Stimulated activated naive CD8-positive, alpha-beta T cell treated with anti-CD3 and anti-CD28 coated beads, Interleukin-15, Interleukin-2, amounts not matched to agents 100 ng/mL and 50 ng/mL, for 24 hours (primary cell): ENCODE results near the gene COL4A2.

Experiments
- H3K27ac Mint-ChIP-seq: one replicate; pipeline ENCODE4 v1.8.0; 2021; ENCODE audit warnings: mild to moderate bottlenecking, mixed read lengths
- H3K27me3 Mint-ChIP-seq: one replicate; pipeline ENCODE4 v1.8.0; 2021; ENCODE audit warnings: mixed read lengths
- H3K36me3 Mint-ChIP-seq: one replicate; pipeline ENCODE4 v1.8.0; 2021; ENCODE audit warnings: low read depth, mixed read lengths
- H3K4me1 Mint-ChIP-seq: one replicate; pipeline ENCODE4 v1.8.0; 2021; ENCODE audit warnings: low read depth, mixed read lengths
- H3K4me3 Mint-ChIP-seq: one replicate; pipeline ENCODE4 v1.8.0; 2021; ENCODE audit warnings: mild to moderate bottlenecking, mixed read lengths
- H3K9me3 Mint-ChIP-seq: one replicate; pipeline ENCODE4 v1.8.0; 2021; ENCODE audit warnings: mixed read lengths

COL4A2 gene

GRCh38 chr13:110517505-110518225 lies 210.6 kb downstream of the COL4A2 start:
- Mint-ChIP-seq H3K27ac (no peak overlapping the region), H3K4me1 (no peaks in the 10 kb centered on the region), H3K27me3 (peaks cover 4% of the 10 kb centered on the region), H3K4me3 (no peak overlapping the region), H3K36me3 (no peaks in the 10 kb centered on the region), H3K9me3 (no peaks in the 10 kb centered on the region)

DNA sequence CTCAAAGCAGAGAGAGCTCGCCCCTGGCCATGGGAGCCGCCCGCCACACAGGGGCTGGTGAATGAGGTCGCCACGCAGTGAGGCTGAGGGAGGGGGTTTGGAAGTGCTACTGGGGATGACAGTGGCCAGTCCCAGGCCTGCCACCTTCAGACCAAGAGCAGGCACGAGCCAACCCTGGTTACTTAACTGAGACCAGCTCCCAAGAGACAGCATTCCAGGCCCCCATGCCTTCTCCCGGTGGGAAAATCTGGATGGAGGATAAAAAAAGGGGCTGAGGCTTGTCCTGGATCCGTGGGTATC lies 211.1 kb downstream of the COL4A2 start:
- no peak overlapping the region for H3K4me3 Mint-ChIP-seq
- no peaks in the 10 kb centered on the region for H3K4me1 Mint-ChIP-seq
- no peaks in the 10 kb centered on the region for H3K36me3 Mint-ChIP-seq
- no peak overlapping the region for H3K27ac Mint-ChIP-seq
- H3K27me3 Mint-ChIP-seq, result peaks cover 4% of the 10 kb centered on the region
- H3K9me3 Mint-ChIP-seq, result no peaks in the 10 kb centered on the region

- no peak overlapping the region for H3K27ac Mint-ChIP-seq
- no peaks in the 10 kb centered on the region for H3K4me1 Mint-ChIP-seq
- peaks cover 4% of the 10 kb centered on the region for H3K27me3 Mint-ChIP-seq
- H3K4me3 Mint-ChIP-seq, result no peak overlapping the region
- no peaks in the 10 kb centered on the region for H3K9me3 Mint-ChIP-seq
- H3K36me3 Mint-ChIP-seq, result no peaks in the 10 kb centered on the region
Measured at GRCh38 chr13:110518571-110518970, 211.5 kb downstream of the COL4A2 start.

- H3K9me3 Mint-ChIP-seq, result no peaks in the 10 kb centered on the region
Measured at GRCh38 chr13:110519046-110519445, 212.0 kb downstream of the COL4A2 start.

DNA sequence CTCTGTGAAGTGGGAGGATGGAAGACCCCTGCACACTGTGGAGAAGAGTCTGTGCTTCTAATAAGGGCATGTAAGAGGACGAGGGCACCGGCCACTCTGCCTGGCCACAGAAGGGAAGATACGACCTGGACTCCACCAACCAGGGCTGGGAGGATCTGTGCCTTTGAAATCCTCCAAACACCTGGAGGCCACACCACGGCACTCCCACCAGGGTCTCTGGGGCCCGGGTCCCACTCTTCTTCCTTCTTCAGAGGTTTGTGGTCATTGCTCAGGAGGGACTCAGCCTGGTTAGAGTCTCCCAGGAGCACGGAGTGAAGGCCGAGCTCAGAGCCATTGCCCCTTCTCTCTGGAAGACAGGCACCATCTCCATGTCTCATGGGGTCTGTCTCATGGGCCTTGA lies 212.4 kb downstream of the COL4A2 start:
- peaks cover 6% of the 10 kb centered on the region for H3K4me1 Mint-ChIP-seq
- H3K27ac Mint-ChIP-seq, result no peak overlapping the region
- no peak overlapping the region for H3K4me3 Mint-ChIP-seq
- peaks cover 4% of the 10 kb centered on the region for H3K27me3 Mint-ChIP-seq
- H3K36me3 Mint-ChIP-seq, result no peaks in the 10 kb centered on the region
- no peaks in the 10 kb centered on the region for H3K9me3 Mint-ChIP-seq

More at GRCh38 chr13:110519046-110519445, 212.0 kb downstream of the COL4A2 start:
- Mint-ChIP-seq H3K4me1 (peaks cover 1% of the 10 kb centered on the region), H3K27me3 (peaks cover 4% of the 10 kb centered on the region), H3K27ac (no peak overlapping the region), H3K4me3 (no peak overlapping the region), H3K36me3 (no peaks in the 10 kb centered on the region)

GRCh38 chr13:110520431-110521295 lies 213.6 kb downstream of the COL4A2 start:
- Mint-ChIP-seq H3K4me1 (peaks cover 18% of the 10 kb centered on the region), H3K9me3 (no peaks in the 10 kb centered on the region), H3K27ac (no peak overlapping the region), H3K36me3 (no peaks in the 10 kb centered on the region), H3K4me3 (no peak overlapping the region), H3K27me3 (peaks cover 4% of the 10 kb centered on the region)

DNA sequence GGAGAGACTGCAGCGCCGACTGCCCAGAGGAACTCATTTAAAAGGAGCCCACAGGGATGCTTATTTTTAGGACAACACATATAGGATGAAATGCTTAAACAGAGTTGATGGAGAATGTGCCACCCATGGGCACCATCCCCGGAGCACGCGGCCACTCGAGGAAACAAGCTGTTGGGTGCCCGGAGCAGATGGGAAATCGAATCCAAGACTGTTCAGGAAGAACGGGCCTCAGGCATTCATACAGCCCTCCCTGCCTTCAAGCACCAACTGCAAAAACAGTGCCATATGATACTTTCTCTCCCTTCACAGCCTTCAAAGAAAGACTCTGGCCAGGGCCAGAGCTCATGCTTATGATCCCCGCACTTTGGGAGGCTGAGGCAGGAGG lies 214.2 kb downstream of the COL4A2 start:
- Mint-ChIP-seq H3K9me3 (no peaks in the 10 kb centered on the region), H3K4me1 (peaks cover 24% of the 10 kb centered on the region), H3K27me3 (no peaks in the 10 kb centered on the region), H3K4me3 (no peak overlapping the region), H3K36me3 (no peaks in the 10 kb centered on the region), H3K27ac (no peak overlapping the region)

DNA sequence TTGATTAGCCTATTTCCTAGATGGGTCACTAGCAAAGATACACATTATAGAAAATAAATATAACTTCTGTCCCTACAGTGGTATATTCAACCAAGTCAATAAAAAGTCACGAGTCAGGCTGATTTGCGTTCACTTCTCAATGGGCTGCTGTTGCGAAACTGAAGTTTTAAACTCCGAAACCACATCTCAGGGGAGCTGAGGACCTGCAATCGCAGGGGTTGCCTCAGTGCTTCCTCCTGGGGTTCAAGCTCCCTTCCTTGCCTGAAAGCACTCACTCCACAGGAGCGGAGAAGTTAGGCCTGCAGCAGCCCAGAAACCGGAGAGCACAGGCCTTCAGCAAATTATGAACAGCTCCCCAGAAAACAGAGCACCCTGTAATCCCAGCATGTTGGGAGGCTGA lies 214.9 kb downstream of the COL4A2 start:
- no peaks in the 10 kb centered on the region for H3K36me3 Mint-ChIP-seq
- no peak overlapping the region for H3K27ac Mint-ChIP-seq
- H3K27me3 Mint-ChIP-seq, result no peaks in the 10 kb centered on the region
- H3K9me3 Mint-ChIP-seq, result no peaks in the 10 kb centered on the region
- peaks cover 28% of the 10 kb centered on the region for H3K4me1 Mint-ChIP-seq
- H3K4me3 Mint-ChIP-seq, result no peak overlapping the region

GRCh38 chr13:110522721-110523120 lies 215.6 kb downstream of the COL4A2 start:
- Mint-ChIP-seq H3K4me3 (no peak overlapping the region), H3K4me1 (peaks cover 28% of the 10 kb centered on the region), H3K36me3 (no peaks in the 10 kb centered on the region), H3K9me3 (no peaks in the 10 kb centered on the region), H3K27ac (no peak overlapping the region), H3K27me3 (no peaks in the 10 kb centered on the region)

DNA sequence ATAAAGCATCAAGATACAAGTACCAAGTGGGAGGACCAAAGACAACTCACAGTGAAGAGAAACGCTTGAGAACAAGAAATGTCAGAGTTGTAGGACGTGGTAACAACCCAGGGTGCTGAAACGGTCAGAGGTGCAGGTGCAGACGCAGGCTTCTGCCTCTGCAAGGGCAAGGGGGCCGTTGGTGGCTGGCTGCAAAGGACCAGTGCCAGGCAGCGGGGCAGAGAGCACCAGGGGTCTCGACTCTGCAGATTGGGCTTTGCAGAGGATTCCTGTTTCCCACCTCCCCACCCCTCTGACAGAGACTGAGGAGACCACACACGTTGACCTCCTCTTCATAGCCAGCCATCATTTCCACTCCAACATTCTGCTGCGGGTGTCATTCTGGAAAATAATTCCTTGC lies 216.1 kb downstream of the COL4A2 start:
- H3K36me3 Mint-ChIP-seq, result no peaks in the 10 kb centered on the region
- peaks cover 28% of the 10 kb centered on the region for H3K4me1 Mint-ChIP-seq
- H3K4me3 Mint-ChIP-seq, result no peak overlapping the region
- no peaks in the 10 kb centered on the region for H3K9me3 Mint-ChIP-seq
- no peak overlapping the region for H3K27ac Mint-ChIP-seq
- H3K27me3 Mint-ChIP-seq, result no peaks in the 10 kb centered on the region

DNA sequence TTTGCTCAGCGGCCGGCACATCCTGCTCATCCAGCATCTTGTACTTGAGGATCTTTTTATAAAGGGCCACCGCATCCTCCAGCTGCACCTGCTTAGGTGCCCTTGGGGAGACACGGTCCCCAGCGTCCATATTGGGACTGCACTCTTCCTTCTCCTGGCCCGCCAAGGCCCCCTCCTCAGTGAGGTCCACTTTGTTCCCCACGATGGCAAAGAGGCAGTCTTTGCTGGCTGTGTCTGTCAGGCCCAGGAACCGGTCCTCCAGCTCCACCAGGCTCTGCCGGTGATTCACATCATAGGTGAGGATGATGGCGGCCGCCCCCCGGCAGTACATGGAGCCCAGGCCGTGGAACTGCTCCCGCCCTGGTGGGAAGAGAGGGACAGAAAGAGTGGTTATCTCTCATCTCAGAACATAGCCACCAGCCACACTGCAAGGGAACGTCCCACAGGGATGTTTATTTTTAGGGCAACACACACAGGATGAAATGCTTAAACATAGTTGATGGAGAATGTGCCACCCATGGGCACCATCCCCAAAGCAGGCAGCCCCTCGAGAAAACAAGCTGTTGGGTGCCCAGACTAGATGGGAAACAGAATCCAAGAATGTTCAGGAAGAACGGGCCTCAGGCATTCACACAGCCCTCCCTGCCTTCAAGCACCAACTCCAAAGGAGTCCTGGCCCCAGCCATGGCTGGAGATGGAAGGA lies 216.9 kb downstream of the COL4A2 start:
- Mint-ChIP-seq H3K4me1 (peaks cover 28% of the 10 kb centered on the region), H3K27me3 (no peaks in the 10 kb centered on the region), H3K27ac (no peak overlapping the region), H3K9me3 (no peaks in the 10 kb centered on the region), H3K36me3 (no peaks in the 10 kb centered on the region), H3K4me3 (no peak overlapping the region)

GRCh38 chr13:110524541-110525257 lies 217.6 kb downstream of the COL4A2 start:
- Mint-ChIP-seq H3K27ac (no peak overlapping the region), H3K36me3 (no peaks in the 10 kb centered on the region), H3K4me1 (peaks cover 28% of the 10 kb centered on the region), H3K4me3 (no peak overlapping the region), H3K9me3 (no peaks in the 10 kb centered on the region), H3K27me3 (no peaks in the 10 kb centered on the region)

GRCh38 chr13:110525328-110526319 lies 218.5 kb downstream of the COL4A2 start:
- H3K27me3 Mint-ChIP-seq, result no peaks in the 10 kb centered on the region
- H3K4me1 Mint-ChIP-seq, result peaks cover 28% of the 10 kb centered on the region
- no peaks in the 10 kb centered on the region for H3K36me3 Mint-ChIP-seq
- H3K9me3 Mint-ChIP-seq, result no peaks in the 10 kb centered on the region
- no peak overlapping the region for H3K4me3 Mint-ChIP-seq
- H3K27ac Mint-ChIP-seq, result no peak overlapping the region

- Mint-ChIP-seq H3K27me3 (no peaks in the 10 kb centered on the region), H3K4me3 (no peak overlapping the region), H3K9me3 (no peaks in the 10 kb centered on the region), H3K27ac (no peak overlapping the region), H3K4me1 (peaks cover 28% of the 10 kb centered on the region), H3K36me3 (no peaks in the 10 kb centered on the region)
Measured at GRCh38 chr13:110528371-110528770, 221.3 kb downstream of the COL4A2 start.
